ENCODE measurements around the gene PTGIR. TPM values are rescaled to one million over a fixed set of nuclear protein-coding genes. Genes with fewer than 3 reads are reported as not detected.

The PTGIR gene
- total RNA-seq, 1 experiment from 2014 or later: 0.24 TPM

DNA sequence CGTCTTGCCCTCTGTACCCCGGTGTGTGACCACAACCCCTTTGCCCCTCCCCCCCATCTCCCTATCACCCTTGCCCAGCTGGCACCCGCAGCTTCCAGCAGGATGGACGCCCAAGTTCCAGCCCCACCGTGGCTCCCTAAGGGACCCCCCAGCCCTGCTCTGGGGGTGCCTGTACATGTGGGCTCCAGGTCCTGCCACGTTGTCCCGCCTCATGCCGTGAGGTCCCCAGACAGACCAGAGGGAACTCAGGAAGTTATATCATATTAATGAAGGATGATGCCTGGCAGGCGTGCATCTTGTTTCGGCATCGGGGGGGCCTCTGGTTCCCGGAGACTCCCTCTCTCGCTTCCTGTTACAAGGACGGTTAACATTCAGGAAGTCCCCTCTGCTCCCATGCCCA lies 1.6 kb upstream of the PTGIR start:
- DNase-seq (ENCODE audit: low spot score) (no peak), ATAC-seq (no peak)
- Mint-ChIP-seq H3K4me3 (no peak overlapping the region), H3K4me1 (peaks cover 16% of the 10 kb centered on the region), H3K27ac (no peak overlapping the region), H3K27me3 (ENCODE audit: low read depth) (peaks cover 2% of the 10 kb centered on the region), H3K36me3 (no peaks in the 10 kb centered on the region), H3K9me3 (no peaks in the 10 kb centered on the region)
- POLR2A ChIA-PET: no interaction called here
- TF ChIP-seq USF2 (CRISPR knock-in tag; IDR thresholded peaks at IDR 0.05) (no peak), JUN (CRISPR knock-in tag; IDR thresholded peaks at IDR 0.05) (no peak)
- TF ChIP-seq, protein P1, sequence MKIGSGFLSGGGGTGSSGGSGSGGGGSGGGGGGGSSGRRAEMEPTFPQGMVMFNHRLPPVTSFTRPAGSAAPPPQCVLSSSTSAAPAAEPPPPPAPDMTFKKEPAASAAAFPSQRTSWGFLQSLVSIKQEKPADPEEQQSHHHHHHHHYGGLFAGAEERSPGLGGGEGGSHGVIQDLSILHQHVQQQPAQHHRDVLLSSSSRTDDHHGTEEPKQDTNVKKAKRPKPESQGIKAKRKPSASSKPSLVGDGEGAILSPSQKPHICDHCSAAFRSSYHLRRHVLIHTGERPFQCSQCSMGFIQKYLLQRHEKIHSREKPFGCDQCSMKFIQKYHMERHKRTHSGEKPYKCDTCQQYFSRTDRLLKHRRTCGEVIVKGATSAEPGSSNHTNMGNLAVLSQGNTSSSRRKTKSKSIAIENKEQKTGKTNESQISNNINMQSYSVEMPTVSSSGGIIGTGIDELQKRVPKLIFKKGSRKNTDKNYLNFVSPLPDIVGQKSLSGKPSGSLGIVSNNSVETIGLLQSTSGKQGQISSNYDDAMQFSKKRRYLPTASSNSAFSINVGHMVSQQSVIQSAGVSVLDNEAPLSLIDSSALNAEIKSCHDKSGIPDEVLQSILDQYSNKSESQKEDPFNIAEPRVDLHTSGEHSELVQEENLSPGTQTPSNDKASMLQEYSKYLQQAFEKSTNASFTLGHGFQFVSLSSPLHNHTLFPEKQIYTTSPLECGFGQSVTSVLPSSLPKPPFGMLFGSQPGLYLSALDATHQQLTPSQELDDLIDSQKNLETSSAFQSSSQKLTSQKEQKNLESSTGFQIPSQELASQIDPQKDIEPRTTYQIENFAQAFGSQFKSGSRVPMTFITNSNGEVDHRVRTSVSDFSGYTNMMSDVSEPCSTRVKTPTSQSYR (CRISPR knock-in tag; IDR thresholded peaks at IDR 0.05): no peak
- CTCF ChIA-PET: interaction anchor here (0.7 to 2.8 kb wide), 5 partner anchors 9 to 200 kb away, joined by 3 to 15 read pairs (median 4); partner anchors contain the start of gene DACT3

DNA sequence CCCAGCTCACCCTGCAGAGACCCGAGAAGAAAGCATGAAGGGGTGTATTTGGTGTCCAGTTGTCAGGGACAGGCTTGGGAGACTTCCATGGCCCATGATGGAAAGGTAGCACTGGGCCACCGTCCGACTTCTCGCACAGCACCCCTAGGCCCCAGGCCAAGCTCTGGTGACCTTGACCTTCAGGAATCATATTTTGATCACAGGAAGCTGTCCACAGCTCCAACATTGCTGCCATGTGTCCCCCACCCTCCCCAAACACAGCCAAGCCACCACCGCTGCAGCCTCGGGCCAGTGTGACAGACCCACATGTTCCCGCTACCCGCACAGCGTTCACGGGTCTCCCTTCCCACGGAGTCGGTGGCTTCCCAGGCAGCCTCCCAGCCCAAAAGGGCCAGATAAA lies 842 bp upstream of the PTGIR start:
- Mint-ChIP-seq H3K27me3 (ENCODE audit: low read depth) (no peaks in the 10 kb centered on the region; the same call in 1 of the 2 replicates), H3K9me3 (no peaks in the 10 kb centered on the region), H3K4me3 (no peak overlapping the region), H3K4me1 (peaks cover 12% of the 10 kb centered on the region), H3K27ac (no peak overlapping the region), H3K36me3 (no peaks in the 10 kb centered on the region)
- TF ChIP-seq ZMAT4 (CRISPR knock-in tag; IDR thresholded peaks at IDR 0.05): no peak
- no peak for TF ChIP-seq E2F4 (CRISPR knock-in tag; IDR thresholded peaks at IDR 0.05; ENCODE audit: borderline replicate concordance, low read depth)
- no peak for TF ChIP-seq OVOL2 (CRISPR knock-in tag; IDR thresholded peaks at IDR 0.05; ENCODE audit: borderline replicate concordance)
- TF ChIP-seq TCF7 (CRISPR knock-in tag; IDR thresholded peaks at IDR 0.05; ENCODE audit: low read depth): no peak
- no peak for TF ChIP-seq AR (CRISPR knock-in tag; IDR thresholded peaks at IDR 0.05)
- no peak for TF ChIP-seq HMGA2 (CRISPR knock-in tag; IDR thresholded peaks at IDR 0.05)
- TF ChIP-seq ETV6 (CRISPR knock-in tag; IDR thresholded peaks at IDR 0.05): no peak
- TF ChIP-seq HMGXB4 (CRISPR knock-in tag; IDR thresholded peaks at IDR 0.05): no peak
- TF ChIP-seq MAX (CRISPR knock-in tag; IDR thresholded peaks at IDR 0.05): no peak
- ChIA-PET CTCF (interaction anchor here (0.7 to 2.8 kb wide), 6 partner anchors 9 to 201 kb away, joined by 3 to 15 read pairs (median 4); partner anchors contain the start of gene DACT3), POLR2A (interaction anchor here (0.7 kb wide), 1 partner anchor 1096 kb away, joined by 3 read pairs; no protein-coding TSS in a partner anchor)
- ATAC-seq (no peak), DNase-seq (ENCODE audit: low spot score) (no peak)
